Neural cell (in vitro differentiated cells): Measurements from ENCODE around the gene MYLK3. TPM values are rescaled to one million over a fixed set of nuclear protein-coding genes. Genes with fewer than 3 reads are reported as not detected.

Source experiments
- H2AFZ ChIP-seq: fragments of 200-600, 300-800 bp; sonication (generic), shearing (Covaris generic); 2 replicates; pipeline ENCODE4 v1.6.0; 2014; ENCODE audit warnings: low read depth, mild to moderate bottlenecking, antibody characterized with exemption, low read length, moderate library complexity
- H3F3A ChIP-seq: fragments of 200-600 bp; shearing (Covaris generic); 2 replicates; pipeline ENCODE4 v1.6.1; 2016; ENCODE audit warnings: mild to moderate bottlenecking, moderate library complexity, mixed read lengths, antibody characterized with exemption, low read length; ENCODE audit not compliant: insufficient read depth, poor library complexity, severe bottlenecking
- H3K27ac ChIP-seq: fragments of 200-600, 300-800 bp; sonication (generic), shearing (Covaris generic); 2 replicates; pipeline ENCODE4 v1.5.1; 2014; ENCODE audit warnings: mild to moderate bottlenecking, low read length, moderate library complexity
- H3K27me3 ChIP-seq: fragments of 300-800, 200-600 bp; sonication (generic), shearing (Covaris generic); 2 replicates; pipeline ENCODE4 v1.6.0; 2014; ENCODE audit warnings: mild to moderate bottlenecking, low read depth, low read length, moderate library complexity; ENCODE audit not compliant: insufficient read depth
- H3K36me3 ChIP-seq: fragments of 300-800, 200-600 bp; sonication (generic), shearing (Covaris generic); 2 replicates; pipeline ENCODE4 v1.5.1; 2014; ENCODE audit warnings: mild to moderate bottlenecking, antibody characterized with exemption, low read length, moderate library complexity; ENCODE audit not compliant: insufficient read depth
- H3K4me2 ChIP-seq: fragments of 300-800, 200-600 bp; sonication (generic), shearing (Covaris generic); 2 replicates; pipeline ENCODE4 v1.6.0; 2014; ENCODE audit warnings: mild to moderate bottlenecking, low read length
- H3K4me3 ChIP-seq: fragments of 300-800, 200-600 bp; sonication (generic), shearing (Covaris generic); 2 replicates; pipeline ENCODE4 v1.5.1; 2014; ENCODE audit warnings: mild to moderate bottlenecking, low read length, moderate library complexity
- H3K79me2 ChIP-seq: fragments of 200-600 bp; shearing (Covaris generic); replicated peaks from 2 replicates; pipeline ENCODE4 v1.6.0; 2014; ENCODE audit warnings: mild to moderate bottlenecking, low read length, moderate library complexity; ENCODE audit not compliant: insufficient read depth
- H3K9ac ChIP-seq: fragments of 300-800, 200-600 bp; sonication (generic), shearing (Covaris generic); 2 replicates; pipeline ENCODE4 v1.6.1; 2016; ENCODE audit warnings: mild to moderate bottlenecking, low read length, mixed read lengths
- H3K9me2 ChIP-seq: fragments of 200-600 bp; shearing (Covaris generic); 2 replicates; pipeline ENCODE4 v1.6.1; 2016; ENCODE audit warnings: mild to moderate bottlenecking, low read length, mixed read lengths; ENCODE audit not compliant: insufficient read depth
- H3K9me3 ChIP-seq: fragments of 200-600, 300-800 bp; sonication (generic), shearing (Covaris generic); 2 replicates; pipeline ENCODE4 v1.6.1; 2016; ENCODE audit warnings: mild to moderate bottlenecking, mixed run types, low read length, moderate library complexity, mixed read lengths
- H4K20me1 ChIP-seq: fragments of 200-600 bp; shearing (Covaris generic); 2 replicates; pipeline ENCODE4 v1.6.1; 2016; ENCODE audit warnings: mild to moderate bottlenecking, mixed run types; ENCODE audit not compliant: insufficient read depth
- CTCF ChIP-seq: fragments of 450-650 bp; IDR thresholded peaks from 2 replicates; pipeline ENCODE4 v1.5.1; 2014; ENCODE audit warnings: antibody characterized with exemption, mild to moderate bottlenecking, moderate library complexity; ENCODE audit not compliant: poor library complexity, severe bottlenecking
- EP300 ChIP-seq: fragments of 450-650 bp; conservative IDR thresholded peaks from 2 replicates; pipeline ENCODE4 v1.6.1; 2014; ENCODE audit warnings: antibody characterized with exemption, mild to moderate bottlenecking, moderate library complexity; ENCODE audit not compliant: poor library complexity, severe bottlenecking
- EZH2 ChIP-seq: fragments of 200-600, 300-800 bp; shearing (Covaris generic), sonication (generic); IDR thresholded peaks from 2 replicates; pipeline ENCODE4 v1.6.1; 2014; ENCODE audit warnings: antibody characterized with exemption, low read length, borderline replicate concordance, mild to moderate bottlenecking; ENCODE audit not compliant: insufficient read depth, poor library complexity, severe bottlenecking
- MXI1 ChIP-seq: fragments of 450-650 bp; conservative IDR thresholded peaks from 2 replicates; pipeline ENCODE4 v1.6.1; 2014; ENCODE audit warnings: antibody characterized with exemption, mild to moderate bottlenecking; ENCODE audit not compliant: poor library complexity, severe bottlenecking
- POLR2AphosphoS5 ChIP-seq: IDR thresholded peaks from 2 replicates; pipeline ENCODE4 v1.6.1; 2012
- RAD21 ChIP-seq: fragments of 450-650 bp; conservative IDR thresholded peaks from 2 replicates; pipeline ENCODE4 v1.6.1; 2014; ENCODE audit warnings: antibody characterized with exemption, mild to moderate bottlenecking, moderate library complexity
- REST ChIP-seq: IDR thresholded peaks from 2 replicates; pipeline ENCODE4 v1.6.1; 2012; ENCODE audit warnings: borderline replicate concordance
- SMC3 ChIP-seq: fragments of 450-650 bp; conservative IDR thresholded peaks from 2 replicates; pipeline ENCODE4 v1.6.1; 2014; ENCODE audit warnings: antibody characterized with exemption, mild to moderate bottlenecking, moderate library complexity; ENCODE audit not compliant: poor library complexity
- TAF1 ChIP-seq: IDR thresholded peaks from 2 replicates; pipeline ENCODE4 v1.6.1; 2012; ENCODE audit warnings: low read depth
- polyA plus RNA-seq: library from polyadenylated mRNA; depleted of rRNA; stranded (reverse); fragments of >200 nt; gene quantifications from 2 replicates; pipeline ENCODE4 v1.2.3, GENCODE V29; 2014

MYLK3 gene
- polyA plus RNA-seq, 1 donor from 2014 or later = 0.07 TPM

- no peak for TF ChIP-seq TAF1
- TF ChIP-seq RAD21 = no peak
- TF ChIP-seq EZH2 = no peak
- TF ChIP-seq POLR2AphosphoS5 = no peak
- TF ChIP-seq EP300 = no peak
- TF ChIP-seq CTCF = no peak
- TF ChIP-seq REST = no peak
- no peak for TF ChIP-seq MXI1
- no peak for TF ChIP-seq SMC3
- Histone ChIP-seq H3K79me2 (no peaks in the 10 kb centered on the region), H4K20me1 (no peaks in the 10 kb centered on the region), H3K4me2 (no peak overlapping the region), H3K4me3 (no peak overlapping the region), H3F3A (no peaks in the 10 kb centered on the region), H3K9me3 (no peaks in the 10 kb centered on the region), H2AFZ (no peak overlapping the region), H3K36me3 (no peaks in the 10 kb centered on the region), H3K9me2 (no peaks in the 10 kb centered on the region), H3K27me3 (no peaks in the 10 kb centered on the region), H3K27ac (no peak overlapping the region), H3K9ac (no peak overlapping the region)
These were observed 17.1 kb downstream of the MYLK3 start for GRCh38 chr16:46730801-46731690.

- no peak overlapping the region for H3K27ac ChIP-seq
- no peaks in the 10 kb centered on the region for H3F3A ChIP-seq
- no peak overlapping the region for H3K9ac ChIP-seq
- H3K9me3 ChIP-seq = no peaks in the 10 kb centered on the region
- no peaks in the 10 kb centered on the region for H4K20me1 ChIP-seq
- no peaks in the 10 kb centered on the region for H3K36me3 ChIP-seq
- H3K79me2 ChIP-seq = no peaks in the 10 kb centered on the region
- TF ChIP-seq EZH2 = no peak
- no peak for TF ChIP-seq SMC3
- TF ChIP-seq EP300 = no peak
- TF ChIP-seq TAF1 = no peak
- no peak for TF ChIP-seq REST
- TF ChIP-seq MXI1 = no peak
- TF ChIP-seq CTCF = no peak
- no peak for TF ChIP-seq RAD21
- no peak for TF ChIP-seq POLR2AphosphoS5
- no peaks in the 10 kb centered on the region for H3K27me3 ChIP-seq
- H3K4me3 ChIP-seq = no peak overlapping the region
- no peaks in the 10 kb centered on the region for H3K9me2 ChIP-seq
- no peak overlapping the region for H2AFZ ChIP-seq
- H3K4me2 ChIP-seq = no peak overlapping the region
These were observed 18.0 kb downstream of the MYLK3 start for GRCh38 chr16:46730126-46730525.
